ENCODE data around the gene REELD1.

Gene REELD1

DNA sequence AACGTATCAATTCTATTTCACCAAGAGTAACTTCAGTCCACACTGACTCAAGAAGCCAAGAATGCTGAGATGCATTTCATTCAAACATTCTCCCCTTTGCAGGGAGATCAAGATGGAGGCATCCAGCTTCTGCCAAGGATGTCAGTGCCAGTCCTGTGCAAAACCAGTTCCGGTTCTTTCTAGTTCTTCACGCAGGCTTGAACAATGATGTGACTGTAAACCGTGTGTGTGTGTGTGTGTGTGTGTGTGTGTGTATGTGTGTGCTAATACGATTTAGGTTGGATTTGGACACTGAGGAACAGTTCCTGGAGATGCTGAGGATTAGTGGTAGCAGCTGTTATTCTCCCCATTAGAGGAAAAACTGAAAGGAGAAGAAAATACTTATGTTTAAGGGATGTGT is at the start of gene REELD1:
REELD1 (plus strand) TSS at position 301 of the 400 bp plus-strand sequence. CDS start 2,415 bp downstream, outside the sequence.
- no peak for DNase-seq

DNA sequence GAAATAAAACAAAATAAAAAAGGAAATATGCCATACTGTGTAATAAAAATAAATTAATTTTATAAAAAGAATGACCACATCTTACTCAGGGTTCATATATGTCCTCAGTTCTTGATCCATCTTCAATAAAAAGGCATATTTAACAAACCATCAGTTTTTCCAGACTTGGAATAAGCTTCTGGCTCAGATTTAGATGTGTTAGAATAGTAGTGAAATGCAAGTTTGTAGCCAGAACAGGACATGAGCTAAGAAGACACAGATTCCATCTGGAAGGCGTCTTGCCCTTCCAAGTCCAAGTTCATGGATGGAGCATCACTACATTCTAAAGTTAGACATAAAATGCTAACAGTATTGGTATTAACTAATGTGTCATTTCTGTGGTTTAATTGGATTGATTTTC is 49.1 kb upstream of the REELD1 start:
- DNase-seq = no peak

DNA sequence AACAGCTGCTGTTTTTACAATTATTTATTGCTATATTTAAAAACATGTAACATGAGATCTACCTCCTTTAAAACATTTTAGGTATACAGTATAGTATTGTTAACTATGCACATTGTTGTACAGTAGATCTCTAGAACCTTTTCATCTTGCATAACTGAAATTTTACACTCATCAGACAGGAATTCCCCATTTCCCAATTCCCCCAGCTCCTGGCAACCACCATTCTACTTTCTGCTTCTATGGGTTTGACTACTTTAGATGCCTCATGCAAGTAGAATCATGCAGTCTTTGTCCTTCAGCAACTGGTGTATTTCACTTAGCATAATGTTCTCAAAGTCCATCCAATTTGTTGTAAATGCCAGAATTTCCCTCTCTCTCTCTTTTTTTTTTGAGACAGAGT is 48.5 kb upstream of the REELD1 start:
- DNase-seq = no peak

DNA sequence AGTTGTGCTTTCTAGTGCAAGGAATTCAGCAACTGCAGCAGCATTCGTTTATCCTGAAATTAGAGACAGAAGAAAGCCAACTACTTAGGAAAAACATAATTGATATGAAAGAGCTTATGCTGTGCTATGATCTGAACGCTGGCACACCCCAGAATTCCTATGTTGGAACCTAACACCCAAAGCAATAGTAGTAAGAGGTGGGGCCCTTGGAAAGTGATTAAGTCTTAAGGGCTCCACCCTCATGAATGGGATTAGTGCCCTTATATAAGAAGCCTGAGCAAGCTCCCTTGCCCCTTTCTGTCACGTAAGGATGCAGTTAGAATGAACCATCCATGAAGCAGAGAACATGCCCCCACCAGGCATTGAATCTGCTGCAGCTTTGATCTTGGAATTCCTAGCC is 44.2 kb upstream of the REELD1 start:
- DNase-seq = no peak

DNA sequence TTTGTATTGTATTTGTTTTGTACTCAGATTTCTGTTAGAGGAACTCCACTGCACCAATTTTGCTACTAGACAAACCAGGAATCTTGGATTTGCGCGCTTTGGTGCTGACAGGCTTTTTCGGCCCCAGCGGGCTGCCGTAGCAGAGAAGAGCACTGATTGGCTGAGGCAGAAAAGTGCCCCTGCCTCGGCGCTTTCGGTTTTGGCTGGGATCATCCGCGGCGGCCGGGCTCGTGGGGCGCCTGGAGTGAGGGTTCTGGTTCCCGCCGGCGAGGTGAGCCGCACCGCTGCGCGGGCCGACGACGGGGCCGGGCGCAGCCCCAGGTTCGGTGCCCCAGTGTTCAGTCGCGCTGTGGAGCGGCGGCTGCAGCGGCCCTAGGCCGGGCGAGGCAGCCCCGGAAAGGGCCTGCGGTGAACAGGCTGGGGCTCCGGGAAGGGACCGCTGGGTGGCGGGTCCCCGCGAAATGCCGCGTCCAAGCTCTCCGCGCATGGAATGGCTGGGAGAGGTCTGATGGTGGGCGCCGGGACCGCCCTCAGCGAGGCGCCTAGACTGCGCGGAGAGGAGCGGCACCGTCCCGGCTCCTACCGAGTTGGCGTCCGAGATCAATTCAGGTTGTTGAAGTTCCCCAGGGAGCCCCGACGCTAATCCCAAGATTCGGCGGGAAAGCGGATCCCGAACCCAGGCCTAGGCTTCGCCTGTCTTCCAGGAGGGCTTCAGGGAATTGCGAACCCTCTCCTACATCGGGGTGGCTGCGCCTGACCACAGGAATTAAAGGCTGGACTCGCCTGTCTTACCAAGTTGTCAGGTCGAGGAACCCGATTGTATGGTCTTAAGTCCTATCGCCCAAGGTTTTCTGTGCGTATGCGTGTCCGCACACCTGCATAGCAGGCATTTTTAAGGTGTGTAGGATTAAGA is 38.5 kb upstream of the REELD1 start, which contains the start of gene LSM6:
LSM6 (plus strand) TSS at position 178 of the 913 bp plus-strand sequence. CDS start 7,204 bp downstream, outside the sequence.
- DNase-seq = peak; percentile 89

DNA sequence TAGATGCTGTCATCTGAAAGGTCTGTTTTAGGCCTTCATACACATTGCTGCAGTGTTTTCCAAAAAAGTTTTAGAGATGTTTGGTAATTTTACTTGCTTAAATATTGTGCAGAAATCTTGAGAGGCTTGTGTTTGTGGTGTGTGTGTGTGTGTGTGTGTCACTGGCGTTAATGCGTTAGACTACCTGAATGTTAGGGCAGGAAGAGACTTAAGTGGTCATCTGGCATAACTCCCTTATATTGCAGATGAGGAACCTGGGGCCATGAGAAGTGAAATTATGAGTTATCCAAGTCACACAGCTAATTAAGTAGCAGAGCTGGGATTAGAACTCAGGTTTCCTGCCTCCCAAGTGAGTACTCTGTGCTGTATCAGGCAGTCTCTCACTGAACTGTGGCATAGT is 37.4 kb upstream of the REELD1 start:
- DNase-seq = no peak

DNA sequence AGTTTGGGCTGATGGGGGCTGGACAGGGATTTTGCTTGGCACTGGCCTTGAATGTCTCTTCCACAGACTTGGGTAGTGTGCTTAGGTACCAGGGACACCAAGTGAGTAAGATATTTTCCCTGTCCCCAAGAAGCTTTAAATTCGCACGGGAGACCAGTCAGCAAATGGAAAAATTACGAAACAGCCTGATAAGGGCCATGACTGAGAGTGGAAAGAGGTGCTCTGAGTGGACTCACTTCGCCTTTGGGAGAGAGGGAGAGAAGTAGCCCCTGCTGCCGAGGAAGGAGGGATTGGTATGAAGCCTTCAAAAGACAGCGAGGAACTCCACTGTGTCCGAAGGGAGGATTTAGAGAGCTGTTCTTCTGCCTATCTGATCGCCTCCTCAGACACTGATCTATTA is 36.2 kb upstream of the REELD1 start:
- DNase-seq = no peak

DNA sequence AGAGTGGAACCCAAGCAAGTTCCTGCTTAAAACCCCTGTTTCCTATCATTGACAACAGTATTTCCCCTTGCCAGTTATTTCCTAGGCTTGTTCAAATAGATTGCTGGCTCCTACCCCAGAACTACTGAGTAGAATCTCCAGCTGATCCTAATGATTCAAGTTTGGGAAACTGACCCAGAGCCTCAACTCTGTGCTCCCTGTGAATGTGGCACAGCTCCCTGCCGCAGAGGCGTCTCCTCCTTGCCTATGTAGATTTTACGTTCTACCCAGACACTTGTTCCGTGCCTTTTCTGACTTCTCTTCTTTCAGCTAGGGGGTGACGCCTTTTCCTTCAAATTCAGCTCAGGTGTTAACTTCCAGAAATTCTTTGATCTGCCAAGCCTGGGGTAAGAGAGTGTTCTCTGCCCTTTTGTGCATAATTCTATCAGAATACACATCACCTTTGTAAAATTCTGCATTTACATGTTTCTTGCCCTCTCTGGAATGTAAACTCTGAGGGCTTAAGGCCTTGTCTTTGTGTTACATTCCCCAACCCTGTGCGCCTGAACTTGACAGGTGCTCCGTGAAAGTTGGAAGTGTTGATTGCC is 34.5 kb upstream of the REELD1 start:
- no peak for DNase-seq

DNA sequence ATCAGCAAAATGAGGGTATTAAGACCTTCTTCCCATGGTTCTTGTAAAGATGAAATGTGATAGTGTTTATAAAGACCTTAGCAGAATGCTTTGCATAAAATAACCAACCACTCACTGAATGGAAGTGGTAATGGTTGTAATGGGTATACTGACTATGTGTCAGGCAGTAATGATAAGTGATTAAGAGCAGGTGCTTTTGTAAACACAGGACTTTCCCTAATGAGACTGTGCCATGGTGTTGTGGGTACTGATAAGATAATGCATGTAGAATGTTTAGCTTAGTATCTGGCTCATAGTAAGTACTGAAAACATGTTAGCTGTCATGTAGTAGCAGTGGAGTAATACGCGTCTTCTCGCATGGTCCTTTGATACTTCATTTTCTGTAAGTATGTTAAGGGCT is 31.9 kb upstream of the REELD1 start:
- DNase-seq = no peak

DNA sequence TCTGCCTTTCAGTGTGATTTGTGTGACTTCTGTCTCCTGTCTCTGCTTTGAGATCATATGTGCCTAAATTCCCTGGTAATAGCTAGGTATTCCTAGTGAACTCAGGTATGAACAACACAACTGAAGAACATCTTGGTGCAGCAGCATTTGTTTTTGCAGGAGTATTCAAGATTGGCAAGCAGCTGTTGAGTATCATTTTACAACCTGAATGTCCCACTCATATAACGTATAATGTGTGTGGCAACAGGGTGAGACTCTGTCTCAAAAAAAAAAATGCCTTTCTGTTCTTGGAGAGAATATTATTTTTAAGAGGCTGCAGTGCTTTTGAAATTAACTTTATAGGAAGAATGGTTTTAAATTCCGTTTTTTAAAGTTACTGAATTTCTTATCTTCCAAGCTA is 31.1 kb upstream of the REELD1 start:
- no peak for DNase-seq

DNA sequence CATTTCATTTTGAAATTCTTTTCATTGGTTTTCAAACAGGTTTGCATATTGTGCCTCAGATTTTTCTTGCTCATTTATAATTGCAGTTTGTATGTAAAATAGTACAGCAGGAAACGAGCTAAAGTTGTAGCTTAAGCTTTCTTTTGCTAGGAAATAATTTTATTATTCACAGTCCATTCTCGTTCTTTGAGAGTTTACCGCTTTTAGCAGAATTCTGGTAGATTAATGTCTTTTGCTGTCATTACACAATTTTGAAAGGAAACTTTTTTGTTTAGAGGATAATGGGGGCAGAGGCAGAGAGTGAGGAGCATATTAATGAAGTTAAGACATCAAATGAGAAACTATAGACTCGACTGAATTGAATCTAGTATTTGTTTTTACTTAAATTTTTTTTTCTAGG is 28.3 kb upstream of the REELD1 start:
- DNase-seq = no peak

DNA sequence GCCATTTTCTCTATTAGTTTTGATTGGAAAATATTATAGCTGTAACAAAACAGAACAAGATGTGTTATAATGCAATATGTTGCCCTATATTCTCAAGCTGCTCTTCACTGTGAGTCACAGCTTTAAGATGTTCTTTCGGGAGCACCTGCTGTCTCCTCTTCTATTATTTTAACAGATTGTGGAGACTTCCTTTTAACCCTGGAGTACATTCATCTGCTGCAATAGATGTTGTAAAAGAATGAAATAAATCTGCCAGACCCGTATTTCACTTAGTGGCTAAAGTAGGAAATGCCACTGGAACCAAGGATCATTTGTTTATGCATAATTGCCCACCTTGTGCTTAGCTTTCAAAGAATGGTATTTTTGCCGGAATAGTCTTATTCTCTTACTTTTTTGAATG is 27.7 kb upstream of the REELD1 start:
- DNase-seq = no peak

DNA sequence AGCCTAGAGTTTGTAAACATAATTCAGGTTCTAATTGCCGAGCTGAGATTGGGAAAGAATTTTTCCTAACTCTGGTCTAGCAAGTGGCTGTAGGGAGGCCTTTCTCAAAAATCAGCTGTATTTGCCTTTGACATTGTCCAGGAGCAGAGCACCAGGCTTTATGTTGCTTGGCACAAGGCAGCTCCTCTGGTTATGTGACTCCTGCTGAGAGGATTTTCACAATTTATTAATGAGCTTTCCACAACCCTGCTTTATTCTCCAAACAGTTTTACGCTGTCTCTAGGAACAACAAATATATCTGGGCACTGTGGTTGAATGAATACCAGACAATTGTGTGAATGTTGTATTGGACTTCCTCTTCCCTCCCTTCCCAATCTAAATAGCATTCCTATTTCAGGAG is 23.9 kb upstream of the REELD1 start:
- no peak for DNase-seq

DNA sequence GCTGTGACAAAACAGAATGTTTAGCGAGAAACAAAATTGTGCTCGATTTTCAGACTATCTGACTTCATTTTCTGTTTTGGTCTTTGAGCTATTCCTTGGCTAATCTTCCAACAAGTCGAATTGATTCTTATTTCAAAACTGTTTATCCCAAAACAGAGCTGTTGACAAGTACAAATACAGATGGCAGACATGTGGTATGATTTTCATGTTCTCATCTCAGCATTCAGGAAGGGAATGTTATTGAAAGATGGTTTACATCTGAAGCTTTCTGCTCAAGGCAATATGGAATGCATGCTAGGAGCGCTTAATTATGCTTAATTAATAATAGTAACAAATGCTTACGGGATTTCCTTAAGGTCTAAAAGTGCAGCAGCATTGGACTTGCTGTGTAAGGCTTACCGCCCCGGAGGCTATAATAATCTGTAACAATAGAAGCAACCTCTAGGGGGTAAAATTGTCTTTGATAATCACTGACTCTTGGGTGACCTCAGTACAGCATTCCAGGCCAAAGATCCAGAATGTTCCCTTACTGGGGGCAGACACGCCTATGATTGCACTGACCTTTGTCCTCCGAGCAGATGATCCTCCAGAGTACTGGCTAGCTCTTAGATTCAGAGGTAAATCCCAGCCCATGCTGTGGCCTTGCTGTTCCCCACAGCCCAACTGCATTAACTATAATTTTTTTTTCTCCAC is 22.4 kb upstream of the REELD1 start:
- no peak for DNase-seq

DNA sequence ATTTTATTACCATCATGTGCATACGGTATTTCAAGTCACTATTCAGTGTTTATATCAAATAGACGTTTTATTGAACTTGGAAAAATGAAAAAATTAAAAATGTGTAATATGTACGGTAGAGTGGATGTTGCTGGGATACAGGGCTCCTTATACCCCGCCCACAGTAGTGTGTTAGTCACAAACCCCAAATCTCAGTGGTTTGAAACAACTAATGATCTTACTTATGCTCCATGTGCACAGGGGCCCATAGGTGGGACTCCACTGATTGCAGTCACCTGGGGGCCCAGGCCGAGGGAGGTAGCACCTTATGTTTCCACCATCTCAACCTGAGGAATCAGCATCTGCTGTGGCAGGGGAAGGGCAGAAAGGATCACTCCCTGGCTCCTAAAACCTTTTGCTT is 20.7 kb upstream of the REELD1 start:
- DNase-seq = no peak

DNA sequence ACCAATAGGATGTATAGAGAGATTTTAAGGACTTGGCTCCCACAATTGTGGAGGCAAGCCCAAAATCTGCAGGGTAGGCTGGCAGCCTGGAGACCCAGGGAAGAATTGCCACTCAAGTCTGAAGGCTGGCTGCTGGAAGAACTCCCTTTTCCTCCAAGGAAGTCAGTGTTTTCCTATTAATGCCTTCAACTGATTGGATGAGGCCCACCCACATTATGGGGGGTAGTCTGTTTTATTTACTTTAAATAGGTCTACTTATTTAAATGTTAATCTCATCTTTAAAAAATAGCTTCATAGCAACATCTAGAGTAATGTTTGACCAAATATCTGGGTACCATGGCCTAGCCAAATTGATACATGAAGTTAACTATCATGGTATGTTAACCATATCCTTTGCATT is 20.1 kb upstream of the REELD1 start:
- DNase-seq = no peak

DNA sequence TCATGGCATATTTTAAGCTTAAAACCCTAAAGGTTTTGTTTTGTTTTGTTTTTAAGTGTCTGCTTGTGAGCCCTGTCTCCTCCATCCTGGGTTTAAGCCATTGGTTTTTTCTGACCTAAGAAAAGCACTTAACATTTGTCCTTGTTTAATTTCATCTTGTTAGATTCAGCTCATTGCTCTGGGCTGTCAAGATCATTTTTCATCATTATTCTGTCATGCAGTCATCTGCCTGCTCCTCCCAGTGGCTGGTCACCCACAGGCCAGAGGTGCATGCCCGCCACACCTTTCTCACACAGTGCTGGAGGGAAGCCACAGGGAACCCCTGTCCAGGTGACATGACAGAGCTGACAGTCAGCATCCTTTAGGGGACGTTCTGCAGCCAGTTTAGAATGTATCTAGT is 11.7 kb upstream of the REELD1 start:
- DNase-seq = no peak

DNA sequence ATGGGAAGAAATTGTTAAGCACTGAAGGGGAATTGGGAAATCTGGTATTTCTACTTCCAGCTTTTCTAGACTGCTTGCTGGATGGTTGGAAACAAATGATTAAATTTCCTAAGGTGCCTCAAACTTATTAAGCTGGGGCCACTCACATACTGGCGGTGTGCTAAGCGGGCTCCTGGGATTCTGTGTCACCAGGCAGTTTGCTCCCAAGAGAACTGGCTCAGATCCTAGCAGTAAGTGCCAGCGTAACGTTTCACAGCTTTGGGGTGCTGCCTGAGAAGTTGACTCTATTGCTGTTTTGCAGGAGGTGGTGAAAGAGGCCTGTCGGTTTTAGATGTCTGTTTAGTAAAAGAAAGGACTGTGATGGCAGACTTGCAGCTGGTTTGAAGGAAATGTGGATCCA is 6.9 kb upstream of the REELD1 start:
- no peak for DNase-seq

DNA sequence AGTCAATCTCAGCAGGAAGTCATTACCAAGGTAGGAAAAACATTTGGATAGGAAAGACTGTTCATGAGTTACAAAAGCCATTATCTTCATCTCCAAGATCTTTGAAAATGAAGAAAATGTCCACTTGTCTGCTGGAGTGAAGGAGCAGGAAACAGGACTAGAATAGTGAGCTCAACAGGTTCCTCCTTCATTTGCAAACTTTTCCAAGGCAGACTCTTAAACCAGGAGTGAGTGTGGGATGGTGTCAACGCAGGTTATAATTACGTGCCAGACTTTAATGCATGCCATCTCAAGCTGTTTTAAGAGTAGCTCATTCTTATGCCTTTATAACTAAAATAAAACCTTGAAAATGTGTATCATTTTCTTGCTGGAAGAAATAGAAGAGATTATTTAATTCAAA is 3.4 kb upstream of the REELD1 start:
- DNase-seq = no peak

DNA sequence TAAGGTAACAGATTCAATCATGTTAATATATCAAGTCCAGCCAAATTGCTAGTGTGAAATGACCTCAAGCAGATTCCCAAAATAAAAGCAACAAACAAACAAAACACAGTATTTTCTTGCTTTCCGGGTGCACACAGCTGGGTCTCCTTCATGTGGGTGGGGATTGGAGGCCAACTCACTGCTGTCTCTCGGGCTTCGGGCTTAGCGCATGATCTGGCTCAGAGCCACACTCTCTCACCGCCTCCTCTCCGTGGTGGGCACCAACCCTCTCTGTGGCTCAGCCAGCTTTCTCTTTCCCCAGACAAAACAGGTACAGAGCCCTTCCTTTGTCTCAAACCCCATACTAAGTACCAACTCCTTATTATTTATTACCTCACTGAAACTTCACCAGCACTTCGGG is 2.9 kb upstream of the REELD1 start:
- no peak for DNase-seq

DNA sequence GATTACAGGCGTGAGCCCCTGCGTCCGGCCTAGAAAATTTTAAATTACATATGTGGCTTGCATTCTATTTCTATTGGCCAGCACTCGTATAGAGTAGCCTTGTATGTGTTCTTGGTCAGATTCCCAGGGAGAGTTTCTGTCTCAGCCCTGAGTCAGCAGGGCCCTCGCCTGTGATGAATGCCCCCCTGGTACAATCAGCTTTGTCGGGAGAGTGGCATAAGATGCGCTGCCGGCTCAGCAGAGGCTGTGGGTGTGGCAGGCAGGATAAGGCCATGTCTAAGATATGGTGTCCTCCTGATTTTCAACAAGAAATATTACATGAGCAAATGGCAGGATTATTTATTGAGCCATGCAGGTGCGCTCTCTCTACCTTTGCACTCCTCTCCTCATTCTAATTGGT is 1.6 kb upstream of the REELD1 start:
- no peak for DNase-seq

DNA sequence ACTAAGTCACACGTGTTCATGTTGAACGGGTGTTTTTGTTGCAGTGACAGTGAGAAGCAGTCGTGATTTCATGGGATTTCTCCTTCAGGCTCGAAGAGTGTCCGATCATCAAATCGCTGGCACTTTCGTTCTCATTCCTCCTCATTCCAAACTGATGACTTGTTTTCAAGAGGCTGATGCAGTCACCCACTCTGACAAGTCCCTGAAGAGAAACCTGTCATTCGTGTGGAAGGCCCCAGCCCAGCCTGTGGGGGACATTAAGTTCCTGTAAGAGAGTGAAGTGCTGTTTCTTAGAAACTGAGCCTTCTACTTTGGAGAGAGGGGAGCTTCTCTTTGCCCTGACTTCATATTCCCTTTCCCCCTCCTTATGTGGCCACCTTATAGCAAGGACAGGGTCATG is 8.0 kb downstream of the REELD1 start:
- no peak for DNase-seq

DNA sequence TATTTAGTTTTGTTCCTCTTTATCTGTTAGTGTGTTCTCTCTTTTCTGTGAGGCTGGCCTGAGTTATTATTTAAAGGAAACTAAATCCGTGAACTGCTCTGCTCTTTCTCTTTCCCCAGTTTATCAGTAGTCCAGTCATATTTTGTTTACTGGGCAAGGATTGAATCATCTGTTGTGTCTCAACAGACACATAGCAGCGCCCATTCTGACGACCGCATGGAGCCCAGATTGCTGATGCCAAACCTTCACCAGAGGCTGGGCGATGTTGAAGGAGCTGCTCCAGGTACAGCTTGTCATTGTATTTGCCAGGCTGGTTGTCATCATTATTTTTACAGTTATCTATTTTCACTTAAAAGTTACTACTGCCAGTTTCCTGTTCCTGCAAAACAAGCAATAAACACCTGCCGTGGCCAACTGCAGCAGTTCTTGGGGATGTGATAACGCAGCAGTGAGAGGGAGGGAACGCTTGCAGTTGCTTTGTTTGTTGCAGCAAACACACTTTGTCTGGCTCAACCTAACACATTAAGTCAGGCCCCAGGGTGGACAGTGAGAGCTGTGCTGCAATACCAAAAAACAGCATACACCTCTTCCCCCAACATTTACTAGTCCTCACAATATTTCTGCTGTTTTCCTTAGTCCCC is 10.1 kb downstream of the REELD1 start:
- no peak for DNase-seq

All from activated CD8-positive, alpha-beta memory T cell treated with anti-CD3 and anti-CD28 coated beads, Interleukin-2, amount 50 U/mL, for 48 hours (primary cell).